Retinal pigment epithelial cell (primary cell): ENCODE data around the gene CACNA2D4.

Experiments
- DNase-seq: peaks from one replicate; pipeline ENCODE4 v3.0.0-alpha.2; 2010; ENCODE audit warnings: low read depth
- H3K4me3 ChIP-seq: 2 replicates; pipeline ENCODE4 v1.5.1; 2011; ENCODE audit warnings: mild to moderate bottlenecking, low read length, control low read depth, moderate library complexity
- TF ChIP-seq, protein P1 (sequence below): conservative IDR thresholded peaks from 2 replicates; pipeline ENCODE4 v1.5.1; 2011; ENCODE audit warnings: low read depth, low read length, control low read depth, inconsistent platforms

CACNA2D4 gene

DNA sequence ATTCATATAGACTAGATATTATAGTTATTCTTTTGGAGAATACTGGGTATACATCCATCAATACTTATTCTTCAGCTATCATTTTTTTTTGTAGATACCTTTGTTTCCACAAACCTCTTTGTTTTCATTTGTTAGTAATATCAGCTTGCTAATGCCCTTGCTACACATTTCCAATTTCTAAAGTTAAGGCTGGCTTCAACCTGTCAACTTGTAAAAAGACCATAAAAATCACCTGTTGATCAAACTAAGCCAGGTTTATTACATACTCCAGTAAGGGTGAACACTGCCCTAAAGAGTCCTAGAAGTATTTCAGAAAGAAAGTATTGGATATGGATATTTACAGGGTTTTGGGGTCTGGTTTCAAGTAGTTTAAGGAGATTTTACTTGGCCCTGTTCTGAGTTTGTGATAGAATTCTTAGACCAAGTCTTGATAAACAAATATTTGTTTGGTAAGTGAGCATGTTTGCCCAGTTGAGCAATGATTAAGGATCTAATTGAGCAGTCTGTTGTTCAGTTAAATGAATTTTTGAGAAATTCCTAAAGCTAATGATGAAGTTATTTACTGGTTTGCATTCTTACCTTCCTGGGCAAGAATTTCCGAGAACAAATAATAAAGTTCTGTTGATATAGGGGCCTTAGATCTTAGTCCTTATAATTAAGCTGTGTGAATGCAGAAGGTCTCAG, 150.9 kb downstream of the CACNA2D4 start:
- DNase-seq: no peak
- no peak overlapping the region for H3K4me3 ChIP-seq
- TF ChIP-seq, protein P1, sequence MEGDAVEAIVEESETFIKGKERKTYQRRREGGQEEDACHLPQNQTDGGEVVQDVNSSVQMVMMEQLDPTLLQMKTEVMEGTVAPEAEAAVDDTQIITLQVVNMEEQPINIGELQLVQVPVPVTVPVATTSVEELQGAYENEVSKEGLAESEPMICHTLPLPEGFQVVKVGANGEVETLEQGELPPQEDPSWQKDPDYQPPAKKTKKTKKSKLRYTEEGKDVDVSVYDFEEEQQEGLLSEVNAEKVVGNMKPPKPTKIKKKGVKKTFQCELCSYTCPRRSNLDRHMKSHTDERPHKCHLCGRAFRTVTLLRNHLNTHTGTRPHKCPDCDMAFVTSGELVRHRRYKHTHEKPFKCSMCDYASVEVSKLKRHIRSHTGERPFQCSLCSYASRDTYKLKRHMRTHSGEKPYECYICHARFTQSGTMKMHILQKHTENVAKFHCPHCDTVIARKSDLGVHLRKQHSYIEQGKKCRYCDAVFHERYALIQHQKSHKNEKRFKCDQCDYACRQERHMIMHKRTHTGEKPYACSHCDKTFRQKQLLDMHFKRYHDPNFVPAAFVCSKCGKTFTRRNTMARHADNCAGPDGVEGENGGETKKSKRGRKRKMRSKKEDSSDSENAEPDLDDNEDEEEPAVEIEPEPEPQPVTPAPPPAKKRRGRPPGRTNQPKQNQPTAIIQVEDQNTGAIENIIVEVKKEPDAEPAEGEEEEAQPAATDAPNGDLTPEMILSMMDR: no peak

DNA sequence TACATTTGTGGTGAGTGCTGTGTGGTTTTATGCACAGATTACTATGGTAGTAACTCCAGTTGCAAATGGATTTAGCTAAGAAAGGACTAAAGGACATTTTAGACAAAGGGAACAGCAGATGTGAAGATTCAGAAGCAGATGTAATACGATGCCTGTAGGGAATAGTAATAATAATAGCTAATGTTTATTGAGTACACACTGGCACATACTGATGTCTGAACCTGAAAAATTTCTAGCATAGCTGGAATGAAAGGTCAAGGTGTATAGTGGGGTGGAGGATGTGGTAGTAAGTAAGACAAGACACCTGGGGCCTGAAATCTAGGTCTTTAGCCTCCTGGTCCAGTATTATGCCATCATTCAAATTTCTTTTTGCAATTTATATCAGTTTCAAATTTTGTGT, 152.3 kb downstream of the CACNA2D4 start:
- no peak for DNase-seq
- TF ChIP-seq, protein P1: no peak
- H3K4me3 ChIP-seq: no peak overlapping the region

DNA sequence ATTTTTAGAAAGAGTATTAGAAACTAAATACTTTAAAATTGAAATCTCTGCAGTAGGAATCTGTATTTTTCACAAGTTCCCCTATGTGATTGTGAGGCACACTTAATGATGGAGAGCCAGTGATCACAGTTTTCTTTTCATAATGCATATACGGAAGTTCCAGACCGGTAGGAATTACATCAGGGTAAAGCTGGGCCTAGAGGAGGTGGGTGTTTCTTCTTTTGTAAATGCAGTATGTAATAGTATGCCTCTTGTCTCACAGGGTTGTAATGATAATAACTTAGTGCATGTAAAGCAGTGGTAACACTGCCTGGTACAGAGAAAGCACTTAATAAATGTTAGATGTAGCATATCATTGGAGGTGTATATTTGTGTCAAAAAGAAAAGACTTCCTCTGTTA, 155.3 kb downstream of the CACNA2D4 start:
- DNase-seq: no peak
- no peak overlapping the region for H3K4me3 ChIP-seq
- TF ChIP-seq, protein P1: no peak

DNA sequence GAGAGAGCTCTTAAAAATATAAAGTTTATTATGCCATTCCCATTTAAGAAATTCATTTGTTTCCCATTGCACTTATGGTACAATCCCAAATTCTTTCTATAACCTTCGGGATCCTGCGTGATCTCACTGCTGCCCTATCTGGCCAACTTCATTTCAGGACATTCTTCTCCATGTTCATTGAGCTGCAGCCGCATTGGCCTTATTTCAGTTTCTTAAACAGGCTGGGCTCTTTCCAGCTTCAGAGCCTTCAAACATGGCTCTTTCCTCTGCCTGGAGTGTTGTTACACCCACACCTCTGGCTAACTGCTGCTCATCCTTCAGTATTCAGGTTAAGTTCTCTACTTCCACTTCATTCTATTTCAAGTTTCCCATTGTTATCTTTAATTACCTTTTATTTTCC, 156.6 kb downstream of the CACNA2D4 start:
- H3K4me3 ChIP-seq: no peak overlapping the region
- DNase-seq: no peak
- TF ChIP-seq, protein P1: no peak

DNA sequence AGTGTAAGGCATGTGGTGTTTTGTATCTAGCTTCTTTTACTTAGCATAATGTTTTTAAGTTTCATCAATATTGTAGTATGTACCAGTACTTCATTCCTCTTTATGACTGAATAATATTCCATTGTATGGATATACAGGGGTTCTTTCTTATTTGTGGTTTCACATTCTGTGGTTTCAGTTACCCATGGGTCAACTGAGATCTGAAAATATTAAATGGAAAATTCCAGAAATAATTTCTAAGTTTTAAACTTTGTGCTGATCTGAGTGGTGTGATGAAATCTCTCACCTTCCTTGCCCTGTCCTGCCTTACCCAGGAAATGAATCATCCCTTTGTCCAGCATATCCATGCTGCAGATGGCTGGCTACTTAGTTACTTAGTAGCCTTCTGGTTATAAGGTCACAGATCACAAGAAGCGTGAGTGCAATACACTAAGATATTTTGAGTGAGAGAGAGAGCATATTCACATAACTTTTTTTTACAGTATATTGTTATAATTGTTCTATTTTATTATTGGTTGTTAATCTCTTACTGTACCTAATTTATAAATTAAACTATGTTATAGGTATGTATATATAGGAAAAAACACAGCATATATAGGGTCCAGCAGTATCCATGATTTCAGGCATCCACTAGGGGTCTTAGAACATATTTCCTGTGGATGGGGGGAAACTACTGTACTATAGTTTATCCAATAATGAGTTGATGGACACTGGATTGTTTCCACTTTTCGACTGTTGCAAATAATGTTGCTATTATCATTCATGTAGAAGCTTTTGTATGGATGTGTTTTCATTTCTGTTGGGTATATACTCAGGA, 157.7 kb downstream of the CACNA2D4 start:
- H3K4me3 ChIP-seq: no peak overlapping the region
- TF ChIP-seq, protein P1: no peak
- DNase-seq: no peak

DNA sequence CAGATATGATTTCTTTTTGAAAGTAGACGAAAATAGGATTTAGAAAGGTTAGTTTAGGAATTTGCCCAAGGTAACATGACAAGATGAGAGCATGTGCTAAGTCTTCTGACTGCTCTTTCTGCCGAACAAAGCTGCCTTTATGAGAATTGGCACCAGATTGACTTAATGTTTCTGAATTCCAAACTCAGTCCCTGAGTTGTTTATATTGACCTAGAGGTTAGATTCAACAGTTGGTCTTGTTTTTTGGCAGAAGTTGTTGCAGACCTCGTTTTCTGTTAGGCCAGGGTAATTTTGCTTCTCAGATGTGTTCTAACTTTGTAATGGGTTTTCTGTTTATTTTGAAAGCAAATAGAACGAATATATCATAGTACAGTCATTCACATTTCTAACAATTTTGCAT, 159.6 kb downstream of the CACNA2D4 start:
- peak; percentile 51 for DNase-seq
- H3K4me3 ChIP-seq: no peak overlapping the region
- TF ChIP-seq, protein P1: no peak

DNA sequence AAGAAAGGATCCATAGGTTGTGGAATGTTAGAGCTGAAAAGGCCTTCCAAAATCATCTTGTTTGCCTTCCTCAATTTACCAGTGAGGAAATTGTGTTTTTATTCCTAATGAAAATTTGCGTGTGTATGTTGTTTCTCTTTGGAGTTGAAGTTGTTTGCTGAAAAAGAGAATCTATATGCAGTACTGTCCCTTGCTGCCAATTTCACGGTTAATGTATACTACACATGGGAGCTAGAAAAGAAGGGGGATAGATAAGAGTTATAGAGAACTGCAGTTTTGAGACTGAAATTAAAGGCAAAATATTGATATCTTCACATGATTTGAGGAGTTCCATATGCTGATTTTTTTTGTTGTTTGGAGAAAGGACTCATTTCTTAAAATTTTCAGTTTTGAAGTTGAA, 160.1 kb downstream of the CACNA2D4 start:
- TF ChIP-seq, protein P1: no peak
- no peak overlapping the region for H3K4me3 ChIP-seq
- no peak for DNase-seq
